HCT116 (cell line): ENCODE data around the gene RIMOC1.

Source experiments
- CTCF ChIP-seq, 3 experiments: fragments of 200-600 bp in 1 of 3; sonication (generic) in 1 of 3; IDR thresholded peaks in 2 of 3; conservative IDR thresholded peaks in 1 of 3; 2 replicates each; pipeline ENCODE4 v1.5.1; 2012 to 2017; ENCODE audit warnings: low read depth in 2 of 3, low read length in 2 of 3, antibody characterized with exemption in 1 of 3, borderline replicate concordance in 1 of 3, control low read depth in 1 of 3, mild to moderate bottlenecking in 1 of 3, mixed read lengths in 1 of 3, mixed run types in 1 of 3, moderate library complexity in 1 of 3; ENCODE audit not compliant: insufficient read depth in 1 of 3
- EZH2 ChIP-seq: fragments of 200-600 bp; sonication (generic); IDR thresholded peaks from 2 replicates; pipeline ENCODE4 v1.6.1; 2017; ENCODE audit warnings: antibody characterized with exemption, mixed run types
- MAX ChIP-seq: IDR thresholded peaks from 2 replicates; pipeline ENCODE4 v1.6.1; 2012
- POLR2A ChIP-seq: IDR thresholded peaks from 2 replicates; pipeline ENCODE4 v1.7.0; 2011; ENCODE audit warnings: borderline replicate concordance; ENCODE audit not compliant: insufficient read depth, insufficient read length; ENCODE audit errors: extremely low read depth
- POLR2AphosphoS5 ChIP-seq: IDR thresholded peaks from 2 replicates; pipeline ENCODE4 v1.6.1; 2011; ENCODE audit warnings: mild to moderate bottlenecking, low read depth, low read length, moderate library complexity
- SP1 ChIP-seq: IDR thresholded peaks from 2 replicates; pipeline ENCODE4 v1.6.1; 2012; ENCODE audit warnings: low read depth
- TCF7L2 ChIP-seq: IDR thresholded peaks from 2 replicates; pipeline ENCODE4 v1.7.0; 2011; ENCODE audit warnings: borderline replicate concordance, inconsistent platforms; ENCODE audit not compliant: insufficient read depth, insufficient read length; ENCODE audit errors: extremely low read depth
- ZBTB33 ChIP-seq: IDR thresholded peaks from 2 replicates; pipeline ENCODE4 v1.6.1; 2011; ENCODE audit warnings: mild to moderate bottlenecking, low read length, moderate library complexity; ENCODE audit not compliant: insufficient replicate concordance; ENCODE audit errors: extremely low read depth

DNA sequence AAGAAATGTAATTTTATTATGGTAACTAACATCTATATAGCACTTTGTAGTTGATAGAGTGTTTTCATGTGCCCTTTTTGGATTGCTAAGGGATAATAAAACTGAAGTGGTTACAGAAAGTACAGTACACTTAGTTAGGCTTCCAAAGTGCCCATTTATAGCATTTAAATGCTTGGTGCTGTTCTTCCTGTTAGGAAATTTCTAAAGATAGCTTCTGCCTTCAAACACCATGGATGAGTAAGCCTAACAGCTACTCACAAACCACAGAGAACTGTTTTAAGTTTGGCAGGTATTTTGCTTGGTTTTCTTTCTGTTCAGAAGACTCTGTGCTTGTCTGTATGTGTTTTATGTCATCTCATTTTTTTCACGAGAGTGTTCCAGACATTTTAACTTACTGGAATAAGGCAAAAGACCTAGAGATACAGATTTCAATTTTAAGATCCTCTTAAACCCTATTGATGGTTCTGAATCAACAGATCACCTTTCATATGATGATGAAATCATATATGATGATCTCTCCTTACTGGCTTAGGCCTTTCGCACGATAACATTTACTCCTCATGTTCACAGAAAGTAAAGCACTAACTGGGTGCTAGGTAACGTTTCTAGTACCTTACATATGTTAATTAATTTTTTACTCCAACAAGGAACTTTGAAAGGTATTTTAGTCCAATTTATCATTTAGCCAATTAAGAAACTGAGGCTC lies 4.4 kb downstream of the RIMOC1 start:
- no peak for TF ChIP-seq POLR2A
- no peak for TF ChIP-seq CTCF (IDR thresholded peaks at IDR 0.05 in 2 of 3, conservative IDR thresholded peaks at IDR 0.05 in 1 of 3; ENCODE audit: borderline replicate concordance in 1 of 3, insufficient read depth in 1 of 3, low read depth in 2 of 3, low read length in 2 of 3)
- no peak for TF ChIP-seq SP1
- TF ChIP-seq MAX, result no peak
- TF ChIP-seq ZBTB33, result no peak
- TF ChIP-seq POLR2AphosphoS5, result no peak
- no peak for TF ChIP-seq TCF7L2
- no peak for TF ChIP-seq EZH2
